Measurements from ENCODE around the gene PALD1. TPM values are rescaled to one million over a fixed set of nuclear protein-coding genes. Genes with fewer than 3 reads are reported as not detected.

Gene PALD1
- total and polyA plus RNA-seq, 9 of the 15 experiments (the other 6 are each of a cell fraction or from before 2014, with no cell fraction given) = 0.03 to 0.29 (median 0.09) TPM; not detected in 2

DNA sequence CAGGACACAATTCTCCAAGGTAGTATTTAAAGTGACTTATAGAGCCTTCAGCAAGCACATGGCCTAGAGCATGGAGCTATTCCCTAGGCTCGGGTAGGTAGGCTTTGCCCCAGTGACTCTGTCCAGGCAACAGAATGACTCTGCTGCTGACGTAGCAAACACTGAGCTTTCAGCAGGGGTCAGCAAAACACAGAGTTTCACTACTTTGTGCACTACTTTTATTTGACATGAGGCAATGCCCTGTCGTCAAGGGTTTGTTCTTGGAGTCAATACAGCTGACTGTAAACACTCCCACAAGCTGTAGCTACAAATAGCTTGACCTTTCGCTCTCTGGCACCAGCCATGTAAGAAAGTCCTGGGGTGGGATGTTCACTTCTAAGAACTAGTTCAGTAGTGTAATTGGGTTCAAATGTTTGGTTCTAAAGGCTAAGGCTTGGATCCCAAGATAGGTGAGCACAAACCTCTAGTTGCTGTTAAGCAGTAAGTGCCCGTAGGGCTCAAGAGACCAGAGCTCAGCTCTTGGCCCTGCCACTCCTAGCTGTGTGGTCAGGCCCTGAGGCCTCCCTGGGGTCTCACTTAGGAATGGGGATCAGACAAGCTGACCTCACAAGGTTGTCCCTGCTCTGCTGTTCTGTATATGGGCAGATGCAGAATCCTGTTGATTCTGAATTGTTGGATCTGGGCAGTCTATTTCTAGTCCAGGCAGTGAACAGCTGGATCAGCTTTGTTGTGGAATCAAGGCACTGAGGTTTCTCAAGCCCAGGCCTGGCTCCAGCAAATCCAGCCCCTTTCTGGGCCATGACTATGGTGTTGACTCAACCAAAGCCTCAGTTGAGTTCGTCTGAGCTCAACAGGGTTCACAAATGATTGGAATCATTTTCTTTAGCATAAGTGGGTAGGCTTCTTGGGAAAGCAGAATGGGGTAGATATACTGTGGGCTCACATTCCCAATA, 47.8 kb upstream of the PALD1 start (continued):
- TF ChIP-seq XRCC4 (IDR thresholded peaks at IDR 0.05; ENCODE audit: extremely low read depth, insufficient read depth, insufficient read length) (no peak), NFE2 (IDR thresholded peaks at IDR 0.05; ENCODE audit: low read depth) (0 out of 2 replicates have a peak, but pooled peaks have one; percentile 17), NR2C2 (CRISPR knock-in tag; IDR thresholded peaks at IDR 0.05) (0 out of 2 replicates have a peak, but pooled peaks have one; percentile 27), NR2C2 (tag; IDR thresholded peaks at IDR 0.05) (no peak), SPI1 (IDR thresholded peaks at IDR 0.05; ENCODE audit: borderline replicate concordance, low read depth, low read length) (no peak), GTF2F1 (IDR thresholded peaks at IDR 0.05; ENCODE audit: low read depth, low read length) (no peak), CEBPG (CRISPR knock-in tag; IDR thresholded peaks at IDR 0.05) (no peak), CEBPG (tag; conservative IDR thresholded peaks at IDR 0.05 in 1 of 2, IDR thresholded peaks at IDR 0.05 in 1 of 2) (peak in 1 of 2 experiments; percentile 50; a peak in 1 of 4 replicates), HDAC6 (IDR thresholded peaks at IDR 0.05; ENCODE audit: low read depth, low read length) (no peak), TAF7 (tag; IDR thresholded peaks at IDR 0.05) (no peak), UBTF (IDR thresholded peaks at IDR 0.05; ENCODE audit: borderline replicate concordance in 1 of 2, low read depth in 2 of 2, low read length in 2 of 2) (no peak)
- TF ChIP-seq, protein P1, sequence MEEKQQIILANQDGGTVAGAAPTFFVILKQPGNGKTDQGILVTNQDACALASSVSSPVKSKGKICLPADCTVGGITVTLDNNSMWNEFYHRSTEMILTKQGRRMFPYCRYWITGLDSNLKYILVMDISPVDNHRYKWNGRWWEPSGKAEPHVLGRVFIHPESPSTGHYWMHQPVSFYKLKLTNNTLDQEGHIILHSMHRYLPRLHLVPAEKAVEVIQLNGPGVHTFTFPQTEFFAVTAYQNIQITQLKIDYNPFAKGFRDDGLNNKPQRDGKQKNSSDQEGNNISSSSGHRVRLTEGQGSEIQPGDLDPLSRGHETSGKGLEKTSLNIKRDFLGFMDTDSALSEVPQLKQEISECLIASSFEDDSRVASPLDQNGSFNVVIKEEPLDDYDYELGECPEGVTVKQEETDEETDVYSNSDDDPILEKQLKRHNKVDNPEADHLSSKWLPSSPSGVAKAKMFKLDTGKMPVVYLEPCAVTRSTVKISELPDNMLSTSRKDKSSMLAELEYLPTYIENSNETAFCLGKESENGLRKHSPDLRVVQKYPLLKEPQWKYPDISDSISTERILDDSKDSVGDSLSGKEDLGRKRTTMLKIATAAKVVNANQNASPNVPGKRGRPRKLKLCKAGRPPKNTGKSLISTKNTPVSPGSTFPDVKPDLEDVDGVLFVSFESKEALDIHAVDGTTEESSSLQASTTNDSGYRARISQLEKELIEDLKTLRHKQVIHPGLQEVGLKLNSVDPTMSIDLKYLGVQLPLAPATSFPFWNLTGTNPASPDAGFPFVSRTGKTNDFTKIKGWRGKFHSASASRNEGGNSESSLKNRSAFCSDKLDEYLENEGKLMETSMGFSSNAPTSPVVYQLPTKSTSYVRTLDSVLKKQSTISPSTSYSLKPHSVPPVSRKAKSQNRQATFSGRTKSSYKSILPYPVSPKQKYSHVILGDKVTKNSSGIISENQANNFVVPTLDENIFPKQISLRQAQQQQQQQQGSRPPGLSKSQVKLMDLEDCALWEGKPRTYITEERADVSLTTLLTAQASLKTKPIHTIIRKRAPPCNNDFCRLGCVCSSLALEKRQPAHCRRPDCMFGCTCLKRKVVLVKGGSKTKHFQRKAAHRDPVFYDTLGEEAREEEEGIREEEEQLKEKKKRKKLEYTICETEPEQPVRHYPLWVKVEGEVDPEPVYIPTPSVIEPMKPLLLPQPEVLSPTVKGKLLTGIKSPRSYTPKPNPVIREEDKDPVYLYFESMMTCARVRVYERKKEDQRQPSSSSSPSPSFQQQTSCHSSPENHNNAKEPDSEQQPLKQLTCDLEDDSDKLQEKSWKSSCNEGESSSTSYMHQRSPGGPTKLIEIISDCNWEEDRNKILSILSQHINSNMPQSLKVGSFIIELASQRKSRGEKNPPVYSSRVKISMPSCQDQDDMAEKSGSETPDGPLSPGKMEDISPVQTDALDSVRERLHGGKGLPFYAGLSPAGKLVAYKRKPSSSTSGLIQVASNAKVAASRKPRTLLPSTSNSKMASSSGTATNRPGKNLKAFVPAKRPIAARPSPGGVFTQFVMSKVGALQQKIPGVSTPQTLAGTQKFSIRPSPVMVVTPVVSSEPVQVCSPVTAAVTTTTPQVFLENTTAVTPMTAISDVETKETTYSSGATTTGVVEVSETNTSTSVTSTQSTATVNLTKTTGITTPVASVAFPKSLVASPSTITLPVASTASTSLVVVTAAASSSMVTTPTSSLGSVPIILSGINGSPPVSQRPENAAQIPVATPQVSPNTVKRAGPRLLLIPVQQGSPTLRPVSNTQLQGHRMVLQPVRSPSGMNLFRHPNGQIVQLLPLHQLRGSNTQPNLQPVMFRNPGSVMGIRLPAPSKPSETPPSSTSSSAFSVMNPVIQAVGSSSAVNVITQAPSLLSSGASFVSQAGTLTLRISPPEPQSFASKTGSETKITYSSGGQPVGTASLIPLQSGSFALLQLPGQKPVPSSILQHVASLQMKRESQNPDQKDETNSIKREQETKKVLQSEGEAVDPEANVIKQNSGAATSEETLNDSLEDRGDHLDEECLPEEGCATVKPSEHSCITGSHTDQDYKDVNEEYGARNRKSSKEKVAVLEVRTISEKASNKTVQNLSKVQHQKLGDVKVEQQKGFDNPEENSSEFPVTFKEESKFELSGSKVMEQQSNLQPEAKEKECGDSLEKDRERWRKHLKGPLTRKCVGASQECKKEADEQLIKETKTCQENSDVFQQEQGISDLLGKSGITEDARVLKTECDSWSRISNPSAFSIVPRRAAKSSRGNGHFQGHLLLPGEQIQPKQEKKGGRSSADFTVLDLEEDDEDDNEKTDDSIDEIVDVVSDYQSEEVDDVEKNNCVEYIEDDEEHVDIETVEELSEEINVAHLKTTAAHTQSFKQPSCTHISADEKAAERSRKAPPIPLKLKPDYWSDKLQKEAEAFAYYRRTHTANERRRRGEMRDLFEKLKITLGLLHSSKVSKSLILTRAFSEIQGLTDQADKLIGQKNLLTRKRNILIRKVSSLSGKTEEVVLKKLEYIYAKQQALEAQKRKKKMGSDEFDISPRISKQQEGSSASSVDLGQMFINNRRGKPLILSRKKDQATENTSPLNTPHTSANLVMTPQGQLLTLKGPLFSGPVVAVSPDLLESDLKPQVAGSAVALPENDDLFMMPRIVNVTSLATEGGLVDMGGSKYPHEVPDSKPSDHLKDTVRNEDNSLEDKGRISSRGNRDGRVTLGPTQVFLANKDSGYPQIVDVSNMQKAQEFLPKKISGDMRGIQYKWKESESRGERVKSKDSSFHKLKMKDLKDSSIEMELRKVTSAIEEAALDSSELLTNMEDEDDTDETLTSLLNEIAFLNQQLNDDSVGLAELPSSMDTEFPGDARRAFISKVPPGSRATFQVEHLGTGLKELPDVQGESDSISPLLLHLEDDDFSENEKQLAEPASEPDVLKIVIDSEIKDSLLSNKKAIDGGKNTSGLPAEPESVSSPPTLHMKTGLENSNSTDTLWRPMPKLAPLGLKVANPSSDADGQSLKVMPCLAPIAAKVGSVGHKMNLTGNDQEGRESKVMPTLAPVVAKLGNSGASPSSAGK (IDR thresholded peaks at IDR 0.05) = no peak
